Measurements from ENCODE around the gene TBX1.

Gene TBX1

GRCh38 chr22:19782533-19782932, 22.0 kb downstream of the TBX1 start:
- no peak for TF ChIP-seq CTCF (IDR thresholded peaks at IDR 0.05; ENCODE audit: low read depth, low read length, missing control alignments)
- DNase-seq = no peak
- no peak overlapping the region for H3K27ac ChIP-seq
- no peaks in the 10 kb centered on the region for H3K36me3 ChIP-seq (replicated peaks)
- peaks cover 4% of the 10 kb centered on the region for H3K27me3 ChIP-seq (replicated peaks)
- in situ Hi-C loops (cut with HindIII; ENCODE audit: low pct_ligation_motif_present, low sequenced_read_pairs) = no loop called here
- no peak overlapping the region for H3K4me3 ChIP-seq (ENCODE audit: low read depth, low read length)

- no peak for DNase-seq
- Histone ChIP-seq H3K4me3 (ENCODE audit: low read depth, low read length) (no peak overlapping the region), H3K36me3 (replicated peaks) (no peaks in the 10 kb centered on the region), H3K27me3 (replicated peaks) (no peaks in the 10 kb centered on the region), H3K27ac (no peak overlapping the region)
- in situ Hi-C loops (cut with HindIII; ENCODE audit: low pct_ligation_motif_present, low sequenced_read_pairs) = no loop called here
- no peak for TF ChIP-seq CTCF (IDR thresholded peaks at IDR 0.05; ENCODE audit: low read depth, low read length, missing control alignments)
Measured at GRCh38 chr22:19783586-19784383, 23.2 kb downstream of the TBX1 start.

GRCh38 chr22:19784384-19785175, 24.0 kb downstream of the TBX1 start:
- H3K27me3 ChIP-seq (replicated peaks) = no peaks in the 10 kb centered on the region
- H3K4me3 ChIP-seq (ENCODE audit: low read depth, low read length) = no peak overlapping the region
- no peak for TF ChIP-seq CTCF (IDR thresholded peaks at IDR 0.05; ENCODE audit: low read depth, low read length, missing control alignments)
- H3K27ac ChIP-seq = no peak overlapping the region
- H3K36me3 ChIP-seq (replicated peaks) = no peaks in the 10 kb centered on the region
- in situ Hi-C loops (cut with HindIII; ENCODE audit: low pct_ligation_motif_present, low sequenced_read_pairs) = no loop called here
- no peak for DNase-seq

GRCh38 chr22:19785461-19786263, 25.1 kb downstream of the TBX1 start:
- H3K36me3 ChIP-seq (replicated peaks) = no peaks in the 10 kb centered on the region
- TF ChIP-seq CTCF (IDR thresholded peaks at IDR 0.05; ENCODE audit: low read depth, low read length, missing control alignments) = no peak
- H3K27ac ChIP-seq = no peak overlapping the region
- no peak overlapping the region for H3K4me3 ChIP-seq (ENCODE audit: low read depth, low read length)
- DNase-seq = no peak
- no peaks in the 10 kb centered on the region for H3K27me3 ChIP-seq (replicated peaks)
- in situ Hi-C loops (cut with HindIII; ENCODE audit: low pct_ligation_motif_present, low sequenced_read_pairs) = no loop called here

GRCh38 chr22:19786264-19786585, 25.6 kb downstream of the TBX1 start:
- no peak for TF ChIP-seq CTCF (IDR thresholded peaks at IDR 0.05; ENCODE audit: low read depth, low read length, missing control alignments)
- Histone ChIP-seq H3K27me3 (replicated peaks) (no peaks in the 10 kb centered on the region), H3K27ac (no peak overlapping the region), H3K36me3 (replicated peaks) (no peaks in the 10 kb centered on the region), H3K4me3 (ENCODE audit: low read depth, low read length) (no peak overlapping the region)
- DNase-seq = no peak
- in situ Hi-C loops (cut with HindIII; ENCODE audit: low pct_ligation_motif_present, low sequenced_read_pairs) = no loop called here

Measured in brain microvascular endothelial cell (primary cell).